HG02623 (cell line): ENCODE results near the gene VPS4B.

Experiments used
- ATAC-seq: cut with Tn5 transposase; IDR thresholded peaks from one replicate; pipeline ENCODE4 v1.9.1; 2021; ENCODE audit warnings: moderate library complexity; ENCODE audit not compliant: unreplicated experiment

VPS4B gene

GRCh38 chr18:63431180-63431579 lies 8.9 kb upstream of the VPS4B start:
- ATAC-seq, result no peak

GRCh38 chr18:63430526-63430925 lies 8.2 kb upstream of the VPS4B start:
- no peak for ATAC-seq

- no peak for ATAC-seq
Observed at GRCh38 chr18:63427558-63427957, 5.3 kb upstream of the VPS4B start.

- peak; percentile 30 for ATAC-seq
Observed at GRCh38 chr18:63422864-63423304, 608 bp upstream of the VPS4B start.

- ATAC-seq, result no peak
Observed at GRCh38 chr18:63421514-63421913, 762 bp downstream of the VPS4B start.

- ATAC-seq, result no peak
Observed at GRCh38 chr18:63412953-63413352, 9.3 kb downstream of the VPS4B start.

GRCh38 chr18:63410792-63411191 lies 11.5 kb downstream of the VPS4B start:
- no peak for ATAC-seq

GRCh38 chr18:63409301-63409700 lies 13.0 kb downstream of the VPS4B start:
- no peak for ATAC-seq

GRCh38 chr18:63407734-63408133 lies 14.5 kb downstream of the VPS4B start:
- no peak for ATAC-seq

GRCh38 chr18:63405986-63406385 lies 16.3 kb downstream of the VPS4B start:
- no peak for ATAC-seq

GRCh38 chr18:63402246-63403162 lies 19.8 kb downstream of the VPS4B start:
- no peak for ATAC-seq

- no peak for ATAC-seq
Observed at GRCh38 chr18:63399300-63399699, 23.0 kb downstream of the VPS4B start.

GRCh38 chr18:63397349-63397748 lies 24.9 kb downstream of the VPS4B start:
- no peak for ATAC-seq

- no peak for ATAC-seq
Observed at GRCh38 chr18:63395503-63395902, 26.8 kb downstream of the VPS4B start.

GRCh38 chr18:63394954-63395353 lies 27.3 kb downstream of the VPS4B start:
- no peak for ATAC-seq

GRCh38 chr18:63387861-63388260 lies 34.4 kb downstream of the VPS4B start:
- ATAC-seq, result no peak

- ATAC-seq, result no peak
Observed at GRCh38 chr18:63382843-63383242, 39.4 kb downstream of the VPS4B start.

GRCh38 chr18:63379639-63379962 lies 42.7 kb downstream of the VPS4B start:
- no peak for ATAC-seq

GRCh38 chr18:63378919-63379638 lies 43.2 kb downstream of the VPS4B start:
- ATAC-seq, result peak; percentile 52

- no peak for ATAC-seq
Observed at GRCh38 chr18:63377275-63377980, 44.8 kb downstream of the VPS4B start.

GRCh38 chr18:63376538-63376937 lies 45.7 kb downstream of the VPS4B start:
- no peak for ATAC-seq

- no peak for ATAC-seq
Observed at GRCh38 chr18:63374540-63374939, 47.7 kb downstream of the VPS4B start.
